HG03159 (cell line): Measurements from ENCODE around the gene HSPB7.
"Not testable (repeated sequence)": the region's sequence is repeated elsewhere in the genome, so short reads cannot be mapped to it uniquely, and the experiment has no call there.

Experiments used
- ATAC-seq: cut with Tn5 transposase; IDR thresholded peaks from one replicate; pipeline ENCODE4 v1.9.1; 2021; ENCODE audit warnings: mild to moderate bottlenecking, moderate library complexity; ENCODE audit not compliant: unreplicated experiment

The HSPB7 gene

DNA sequence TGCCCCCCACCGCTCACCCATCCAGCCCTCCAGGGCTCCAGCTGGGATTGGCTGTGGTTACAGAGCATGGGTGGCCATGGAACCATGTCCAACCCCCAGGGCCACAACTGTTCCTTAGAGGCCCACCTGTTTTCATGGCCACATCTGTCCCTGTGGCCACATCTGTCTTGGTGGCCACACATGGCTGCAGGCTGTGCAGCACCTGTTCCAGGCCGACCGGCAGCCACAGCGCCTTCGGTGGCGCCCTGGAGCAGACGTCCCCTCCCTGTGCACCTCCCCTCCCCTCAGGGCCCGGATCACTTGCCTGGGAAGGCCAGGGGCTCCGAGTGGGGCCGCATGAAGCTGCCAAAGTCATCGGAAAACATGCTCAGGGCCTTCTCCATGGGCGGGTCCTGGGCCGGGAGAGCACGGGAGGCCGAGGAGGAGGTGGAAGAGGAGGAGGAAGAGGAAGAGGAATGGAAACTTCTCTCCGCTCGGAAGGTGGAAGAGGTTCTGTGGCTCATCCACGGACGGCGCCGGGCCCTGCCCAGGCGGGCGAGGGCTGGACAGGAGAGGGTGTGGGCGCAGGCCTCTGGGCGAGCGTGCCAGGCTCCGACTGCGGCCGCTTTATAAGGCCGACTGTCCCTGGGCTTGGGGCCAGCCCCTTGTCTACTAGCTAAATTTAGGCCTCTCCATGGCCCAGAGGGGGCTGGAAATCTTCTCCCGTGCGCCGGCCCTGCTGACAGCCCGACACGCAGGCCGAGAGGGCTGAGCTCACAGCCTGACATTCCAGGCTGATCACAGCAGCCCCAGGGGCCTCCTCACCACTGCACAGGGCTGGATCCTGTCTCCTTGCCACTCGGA is at the start of gene HSPB7:
Gene HSPB7 (minus strand): TSS at position 583 of the 843 bp plus-strand sequence. CDS start 80 bp downstream, at position 503.
- ATAC-seq: no peak

DNA sequence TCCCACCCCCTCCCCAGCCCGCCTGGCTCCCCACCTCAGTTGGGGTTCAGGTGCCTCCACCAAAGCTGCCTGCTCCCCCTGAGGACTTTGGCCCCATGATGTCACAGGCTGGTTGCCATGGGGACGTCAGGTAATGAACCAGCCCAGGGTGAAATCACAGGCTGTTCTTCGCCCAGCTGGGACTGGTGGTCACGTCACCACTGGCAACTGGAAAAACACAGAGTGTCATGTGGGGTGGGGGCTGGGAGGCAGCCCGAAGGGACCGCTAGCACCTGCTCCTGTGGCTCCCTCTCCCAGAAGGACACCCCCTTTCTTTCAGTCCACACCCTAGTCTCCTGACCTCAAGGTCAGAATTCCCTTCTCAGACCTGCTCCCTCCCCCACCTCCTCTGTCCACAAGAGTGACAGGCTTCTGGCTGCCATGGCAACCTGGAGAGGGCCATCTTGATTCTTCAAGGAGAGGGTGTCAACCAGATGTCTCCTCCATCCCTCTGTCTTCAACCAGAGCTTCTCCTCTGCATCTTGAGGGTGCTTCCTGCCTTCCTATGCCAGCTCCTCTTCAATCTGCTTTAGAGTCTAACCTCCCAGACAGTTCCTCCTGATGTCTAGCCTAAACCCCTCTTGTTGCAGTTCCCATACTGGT is 49.4 kb upstream of the HSPB7 start:
- ATAC-seq: no peak

DNA sequence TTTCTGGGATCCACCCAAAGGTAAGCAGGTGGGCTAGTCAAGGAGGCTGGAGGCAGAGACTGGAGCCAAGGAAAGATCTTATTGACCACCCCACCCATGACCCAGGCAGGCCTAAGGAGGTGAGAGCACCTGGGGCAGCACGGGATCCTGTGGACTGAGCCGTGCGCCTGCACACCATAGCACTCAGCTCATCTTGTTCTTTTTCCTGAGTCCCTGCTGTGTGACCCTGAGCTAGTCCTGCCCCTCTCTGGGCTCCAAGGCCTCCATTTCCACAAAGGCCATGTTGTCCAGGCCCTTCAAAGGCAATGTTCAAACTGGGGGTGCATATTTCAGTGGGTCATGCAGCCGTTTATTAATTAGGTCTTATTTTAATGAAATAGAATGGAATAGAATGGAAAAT is 48.4 kb upstream of the HSPB7 start:
- no peak for ATAC-seq

GRCh38 chr1:16065269-16065576 is 47.4 kb upstream of the HSPB7 start:
- no peak for ATAC-seq

DNA sequence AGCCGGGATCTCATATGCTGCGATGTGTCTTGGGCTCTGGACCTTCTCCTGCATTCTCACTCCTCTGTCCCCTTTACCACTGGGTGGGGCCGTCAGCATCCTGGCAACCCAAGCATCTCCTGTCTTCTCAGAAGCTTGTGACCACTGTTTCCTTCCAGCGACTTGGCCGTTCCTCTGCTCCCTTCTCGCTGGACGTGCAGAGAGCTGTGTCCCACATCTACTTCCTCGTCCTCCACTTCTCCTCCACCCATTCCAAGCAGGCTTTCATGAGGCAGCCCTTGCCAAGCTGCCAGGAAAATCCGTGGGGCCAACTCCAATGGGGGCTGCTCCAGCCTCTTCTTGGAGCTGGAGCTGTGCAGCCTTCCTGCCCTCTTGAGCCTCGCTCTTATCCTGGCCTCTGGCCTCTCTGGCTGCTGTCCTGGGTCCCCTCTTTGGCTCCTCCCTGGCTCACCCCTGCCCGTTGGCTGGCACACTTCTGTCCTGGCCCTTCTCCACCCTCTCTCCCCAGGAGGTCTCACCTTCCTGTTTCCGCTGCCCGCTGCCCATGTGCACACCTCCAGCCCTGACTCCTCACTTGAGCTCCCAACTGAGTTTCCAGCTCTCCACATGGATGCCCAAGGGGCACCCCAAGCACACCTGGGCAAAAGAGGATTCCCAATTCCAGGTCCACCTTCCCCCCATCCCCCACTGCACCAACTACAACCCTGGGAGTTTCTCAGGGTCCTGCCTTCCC is 46.9 kb upstream of the HSPB7 start:
- no peak for ATAC-seq

- ATAC-seq: no peak
These were observed 46.1 kb upstream of the HSPB7 start for GRCh38 chr1:16063921-16064320.

DNA sequence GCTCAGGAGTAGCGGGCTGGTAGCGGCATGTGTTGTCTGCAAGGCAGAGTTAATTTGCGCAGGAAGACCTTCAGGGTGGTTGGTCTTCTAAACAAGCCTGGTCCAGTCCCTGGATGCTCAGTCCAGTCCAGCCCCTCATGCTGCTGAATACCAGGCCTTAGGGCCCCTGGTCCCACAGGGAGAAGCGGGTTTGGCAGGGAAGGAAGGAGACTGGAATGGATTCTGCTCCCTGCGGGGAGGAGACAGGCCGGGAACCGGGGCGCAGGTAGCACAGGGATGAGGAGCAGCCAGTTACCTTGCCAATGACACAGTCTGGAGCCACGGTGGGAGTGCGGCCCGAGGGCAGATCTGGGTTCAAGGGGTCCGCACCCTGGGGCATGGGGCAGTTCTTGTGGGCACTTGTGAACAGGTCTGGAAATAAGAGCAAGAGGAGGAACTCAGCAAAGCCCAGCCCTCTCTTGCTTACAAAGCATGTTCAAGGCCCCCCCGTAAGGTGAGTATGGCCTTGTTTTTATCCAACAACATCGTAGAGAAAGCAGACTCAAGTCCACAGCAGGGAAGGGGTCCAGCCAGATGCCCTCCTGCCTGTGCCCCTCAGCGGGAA is 45.5 kb upstream of the HSPB7 start:
- ATAC-seq: no peak

DNA sequence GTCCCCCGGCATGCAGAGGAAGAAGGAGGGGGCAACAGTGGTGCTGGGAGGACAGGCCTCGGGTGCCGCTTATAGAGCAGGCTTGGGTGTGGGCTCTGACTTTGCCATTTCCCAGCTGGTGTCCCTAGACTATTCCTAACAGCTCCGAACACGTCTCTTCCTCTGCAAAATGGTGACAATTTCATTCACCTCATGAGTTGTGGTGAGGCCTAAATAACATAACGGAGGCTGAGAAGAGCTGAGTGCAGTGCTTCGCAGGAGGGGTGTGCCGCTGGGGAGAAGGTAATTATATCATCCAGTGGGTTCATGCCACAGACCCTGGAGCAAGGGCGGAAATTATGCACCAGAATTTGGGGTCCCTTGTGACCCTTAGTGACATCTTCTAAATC is 44.8 kb upstream of the HSPB7 start:
- ATAC-seq: not testable (repeated sequence)

DNA sequence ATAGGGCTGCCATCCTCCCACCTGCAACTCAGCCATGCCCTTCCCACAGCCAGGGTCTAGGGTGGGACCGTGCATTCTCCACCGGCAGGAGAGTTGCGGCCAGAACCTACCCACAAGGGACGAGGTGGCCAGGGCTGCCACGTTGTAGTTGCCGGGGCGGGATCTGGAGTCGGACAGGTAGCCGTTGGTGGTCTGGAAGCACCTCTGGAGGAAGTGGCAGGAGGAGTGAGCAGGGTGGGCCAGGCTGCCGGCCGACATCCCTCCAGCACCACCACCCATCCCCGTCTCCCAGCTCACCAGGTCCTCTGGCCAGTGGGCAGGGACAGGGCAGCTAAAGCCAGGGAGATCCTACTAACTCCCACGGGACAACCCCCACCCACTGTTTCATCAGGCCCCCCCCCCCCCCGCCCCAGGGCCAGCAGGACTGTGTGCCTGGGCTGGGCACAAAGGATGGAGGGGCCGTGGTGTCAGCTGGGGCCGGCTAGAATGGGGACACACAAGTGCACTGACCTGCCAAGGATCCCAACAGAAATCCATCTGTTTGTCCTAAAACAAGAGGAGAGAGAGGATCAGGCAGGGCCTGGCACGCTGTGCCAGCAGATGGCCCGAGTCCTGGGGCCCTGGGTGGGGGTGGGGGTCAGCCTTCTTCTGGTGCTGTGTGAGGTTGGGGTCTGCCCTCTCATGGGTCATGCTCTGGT is 44.3 kb upstream of the HSPB7 start:
- ATAC-seq: not testable (repeated sequence)

DNA sequence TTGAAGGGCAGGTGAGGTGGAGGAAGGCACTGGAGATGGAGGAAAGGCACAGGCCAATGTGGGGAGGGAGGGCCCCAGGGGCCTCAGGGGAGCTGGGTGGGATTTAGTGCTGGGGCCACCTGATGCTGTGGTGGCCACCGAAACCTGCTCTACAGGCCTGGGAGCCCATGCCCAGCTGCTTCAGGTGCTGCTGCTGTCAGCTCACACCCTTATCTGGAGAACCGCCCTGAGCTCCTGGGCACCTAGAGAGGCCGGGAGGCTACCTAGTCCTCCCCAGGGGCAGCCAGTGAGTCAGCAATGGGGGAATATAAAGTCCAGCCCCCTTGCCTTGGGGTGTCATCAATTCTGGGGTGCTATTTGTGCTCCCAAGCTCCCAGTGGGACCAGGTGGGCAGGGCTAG is 43.4 kb upstream of the HSPB7 start:
- ATAC-seq: no peak

DNA sequence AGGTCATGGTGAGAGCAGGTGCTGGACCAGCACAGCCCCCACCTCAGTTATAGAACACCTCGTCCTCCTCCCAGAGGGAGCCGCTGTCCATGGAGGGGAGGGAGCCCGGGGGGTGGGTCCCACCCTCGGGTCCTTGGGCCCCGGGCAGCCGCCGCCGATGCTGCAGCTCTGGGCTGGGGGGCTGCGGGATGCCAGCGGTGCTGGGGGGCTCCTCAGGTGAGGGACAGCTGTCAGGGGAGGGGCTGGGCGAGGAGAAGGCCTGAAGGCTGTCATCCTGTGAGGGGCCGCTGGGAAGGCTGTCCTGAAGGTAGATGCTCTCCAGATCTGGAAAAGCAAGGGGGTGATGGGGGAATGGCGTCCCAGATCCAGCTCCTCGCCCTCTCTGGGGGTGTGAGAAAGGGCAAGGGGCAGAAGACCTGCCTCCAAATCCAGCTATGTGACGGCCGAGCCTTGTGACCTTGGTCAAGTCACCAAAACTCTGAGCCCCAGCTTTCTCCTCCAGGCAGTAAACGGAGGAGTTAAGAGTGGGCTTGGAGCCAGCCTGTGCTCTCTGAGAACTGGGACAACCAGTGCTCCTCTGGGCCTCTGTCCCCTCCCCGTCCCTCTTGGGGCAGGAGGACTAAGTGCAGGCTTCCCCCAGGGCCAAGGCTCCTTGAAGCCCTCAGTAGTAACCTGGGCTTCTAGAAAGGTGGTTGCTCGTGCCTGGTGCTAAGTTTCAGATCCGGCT is 40.7 kb upstream of the HSPB7 start:
- ATAC-seq: not testable (repeated sequence)

- ATAC-seq: not testable (repeated sequence)
These were observed 39.6 kb upstream of the HSPB7 start for GRCh38 chr1:16057314-16057915.

GRCh38 chr1:16056521-16056912 is 38.7 kb upstream of the HSPB7 start:
- ATAC-seq: not testable (repeated sequence)

GRCh38 chr1:16055613-16056520 is 38.0 kb upstream of the HSPB7 start:
- ATAC-seq: peak; percentile 72

DNA sequence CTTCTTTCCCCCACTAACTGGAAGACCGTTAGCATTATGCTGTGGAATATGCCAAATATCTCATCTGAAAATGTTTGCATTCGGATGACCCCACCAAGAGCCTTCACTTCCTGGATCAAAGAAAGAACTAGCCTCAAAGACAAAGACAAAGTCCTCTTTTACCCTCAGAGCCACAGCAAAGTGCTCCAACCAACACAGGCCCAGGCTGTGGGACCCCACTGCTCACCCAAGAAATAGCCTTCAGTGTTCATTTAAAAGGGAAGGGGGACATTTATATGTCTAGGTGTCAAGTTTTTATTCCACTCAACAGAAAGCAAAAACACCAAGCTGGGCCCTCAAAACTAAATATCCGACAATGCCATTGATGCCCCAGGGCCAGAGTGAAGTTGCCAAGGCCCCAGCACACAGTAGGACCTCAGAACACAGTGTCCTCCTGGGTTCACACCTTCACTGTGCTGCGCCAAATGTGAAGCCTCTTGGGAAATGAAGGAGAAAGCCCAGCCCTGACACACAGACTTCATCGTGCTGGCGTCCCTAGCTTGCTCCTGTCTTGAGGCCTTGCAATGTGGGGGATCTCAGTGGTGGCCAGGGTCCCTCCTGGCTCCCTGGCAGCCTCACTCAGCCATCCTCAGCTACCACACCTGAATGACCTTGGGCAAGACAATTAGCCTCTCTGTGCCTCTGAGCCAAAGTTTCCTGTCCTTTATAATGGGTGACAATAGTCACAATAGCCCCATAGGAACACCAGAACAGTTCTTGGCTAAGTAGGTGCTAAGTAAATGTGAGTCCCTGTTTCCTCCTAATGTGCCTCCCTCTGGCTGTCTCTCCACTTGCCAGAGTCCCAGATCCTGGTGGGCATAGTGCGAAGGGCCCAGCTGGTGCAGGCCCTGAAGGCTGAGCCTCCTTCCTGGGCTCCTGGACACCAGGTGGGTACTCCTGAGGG is 37.0 kb upstream of the HSPB7 start:
- no peak for ATAC-seq

GRCh38 chr1:16053781-16054502 is 36.1 kb upstream of the HSPB7 start:
- no peak for ATAC-seq

GRCh38 chr1:16051949-16052348 is 34.1 kb upstream of the HSPB7 start:
- not testable (repeated sequence) for ATAC-seq
